Mammary epithelial cell (primary cell): ENCODE data around the gene TRIP13.

ENCODE experiments used
- CTCF ChIP-seq, 2 donors: IDR thresholded peaks in 1 of 2; conservative IDR thresholded peaks in 1 of 2; 2 replicates each; pipeline ENCODE4 v1.5.1; 2011 to 2012; ENCODE audit warnings: inconsistent platforms in 2 of 2, low read length in 2 of 2, mild to moderate bottlenecking in 2 of 2, control low read depth in 1 of 2, low read depth in 1 of 2; ENCODE audit not compliant: insufficient read depth in 1 of 2; ENCODE audit errors: extremely low read depth in 1 of 2
- EZH2 ChIP-seq: IDR thresholded peaks from 2 replicates; pipeline ENCODE4 v1.6.1; 2012; ENCODE audit warnings: low read length, inconsistent platforms, borderline replicate concordance

DNA sequence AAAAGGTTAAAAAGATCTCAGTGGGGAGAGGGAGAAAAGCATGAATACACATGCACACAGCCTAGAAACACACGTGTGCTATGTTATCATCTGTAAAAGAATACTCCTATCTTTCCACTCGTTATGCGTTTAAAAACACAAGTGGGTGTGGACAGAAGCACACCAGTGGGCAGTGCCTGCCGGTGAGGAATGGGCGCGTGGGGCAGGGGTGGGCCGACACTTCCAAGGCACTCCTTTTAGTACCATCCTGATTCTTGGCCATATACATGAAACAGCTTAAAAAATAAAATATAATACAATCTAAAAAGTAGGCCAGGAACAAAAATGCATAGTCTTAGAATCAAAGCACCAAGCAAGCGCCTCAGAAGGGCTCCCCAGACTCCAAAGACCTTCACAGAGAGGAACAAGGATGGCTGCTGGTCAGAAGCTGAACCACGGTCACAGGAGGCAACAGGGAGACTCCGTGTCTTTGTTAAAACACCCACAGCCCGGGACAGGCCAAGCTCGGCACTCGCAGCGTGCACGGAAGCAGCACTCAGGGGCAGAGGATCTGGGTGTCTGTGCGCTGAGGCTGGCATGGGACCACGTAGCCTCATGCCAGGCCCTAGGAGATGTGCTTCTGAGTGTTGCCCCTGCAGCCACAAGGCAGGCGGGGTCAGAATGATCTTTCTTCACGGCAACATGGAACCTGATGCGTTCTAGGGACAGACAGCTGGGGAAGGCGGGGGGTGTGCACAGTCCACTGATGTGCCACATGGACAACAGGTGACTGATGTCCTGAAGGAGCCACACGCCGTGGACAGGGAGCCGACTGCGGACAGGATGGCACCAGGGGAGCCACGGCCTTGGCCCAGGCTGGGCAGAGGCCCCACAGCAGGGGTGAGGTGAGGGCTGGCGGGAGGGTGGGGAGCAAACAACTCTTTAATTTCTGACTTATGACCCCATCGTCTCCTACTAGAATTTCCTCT, 16.0 kb upstream of the TRIP13 start:
- no peak for TF ChIP-seq CTCF (conservative IDR thresholded peaks at IDR 0.05 in 1 of 2, IDR thresholded peaks at IDR 0.05 in 1 of 2; ENCODE audit: extremely low read depth in 1 of 2, insufficient read depth in 1 of 2, low read depth in 1 of 2, low read length in 2 of 2)
- no peak for TF ChIP-seq EZH2
